HL-60 (cell line): ENCODE results near the gene PDE11A.

Source experiments
- DNase-seq, 2 experiments: peaks; one replicate each; pipeline ENCODE4 v3.0.0-alpha.2; 2010 to 2020; ENCODE audit warnings: low read depth in 1 of 2, low spot score in 1 of 2
- H3K27ac ChIP-seq: fragments of 250-450 bp; sonication (Bioruptor Pico); replicated peaks from 2 replicates; pipeline ENCODE4 v1.5.1; 2020; ENCODE audit warnings: mild to moderate bottlenecking, moderate library complexity
- H3K27me3 ChIP-seq: fragments of 250-450 bp; sonication (Bioruptor Pico); 2 replicates; pipeline ENCODE4 v1.5.1; 2021; ENCODE audit warnings: mild to moderate bottlenecking, moderate library complexity; ENCODE audit not compliant: insufficient read depth, poor library complexity, severe bottlenecking
- H3K4me3 ChIP-seq: replicated peaks from 2 replicates; pipeline ENCODE4 v1.5.1; 2011; ENCODE audit warnings: mild to moderate bottlenecking, control low read depth, low read length; ENCODE audit not compliant: insufficient read depth
- CTCF ChIP-seq: IDR thresholded peaks from one replicate; pipeline ENCODE4 v1.5.1; 2011; ENCODE audit warnings: low read length, control low read depth, inconsistent platforms; ENCODE audit not compliant: insufficient read depth
- GABPA ChIP-seq: IDR thresholded peaks from 2 replicates; pipeline ENCODE4 v1.6.1; 2012; ENCODE audit warnings: low read depth
- POLR2AphosphoS5 ChIP-seq: IDR thresholded peaks from 2 replicates; pipeline ENCODE4 v1.6.1; 2012; ENCODE audit warnings: low read depth
- REST ChIP-seq: IDR thresholded peaks from 2 replicates; pipeline ENCODE4 v1.6.1; 2012; ENCODE audit warnings: low read depth; ENCODE audit not compliant: insufficient replicate concordance
- SPI1 ChIP-seq: IDR thresholded peaks from 2 replicates; pipeline ENCODE4 v1.6.1; 2012; ENCODE audit warnings: low read depth, mild to moderate bottlenecking, borderline replicate concordance

PDE11A gene

GRCh38 chr2:177983183-177983788, 89.3 kb downstream of the PDE11A start:
- no peak overlapping the region for H3K27ac ChIP-seq
- TF ChIP-seq REST (no peak), CTCF (peak; percentile 83), GABPA (no peak)
- no peaks in the 10 kb centered on the region for H3K27me3 ChIP-seq
- DNase-seq: peak; percentile 14 to 21
- no peak overlapping the region for H3K4me3 ChIP-seq

GRCh38 chr2:177972782-177973181, 99.8 kb downstream of the PDE11A start:
- TF ChIP-seq GABPA: no peak
- no peak for TF ChIP-seq REST
- no peak for TF ChIP-seq POLR2AphosphoS5
- TF ChIP-seq CTCF: no peak
- no peak for TF ChIP-seq SPI1

GRCh38 chr2:177972123-177972522, 100.5 kb downstream of the PDE11A start:
- H3K27ac ChIP-seq: no peak overlapping the region
- DNase-seq: no peak

More at GRCh38 chr2:177972782-177973181, 99.8 kb downstream of the PDE11A start:
- no peak for DNase-seq
- no peak overlapping the region for H3K27ac ChIP-seq
- H3K27me3 ChIP-seq: no peaks in the 10 kb centered on the region
- no peak overlapping the region for H3K4me3 ChIP-seq

More at GRCh38 chr2:177972123-177972522, 100.5 kb downstream of the PDE11A start:
- Histone ChIP-seq H3K4me3 (no peak overlapping the region), H3K27me3 (no peaks in the 10 kb centered on the region)
- TF ChIP-seq POLR2AphosphoS5 (no peak), GABPA (no peak), CTCF (no peak), REST (no peak), SPI1 (no peak)
